Adrenal gland (tissue), 12 donors: ENCODE measurements around the gene EIF3F. TPM values are rescaled to one million over a fixed set of nuclear protein-coding genes. Genes with fewer than 3 reads are reported as not detected.

Experiments used
- DNase-seq, 7 donors: peaks; one replicate each; pipeline ENCODE4 v3.0.0-alpha.2; 2019 to 2020
- H3K27ac ChIP-seq, 5 donors: fragments of 200-600 bp; sonication (generic) in 4 of 5; 1 replicate in 3 of 5; 2 replicates in 2 of 5; pipeline versions ENCODE4 v1.5.1 to v1.8.0; 2016 to 2020; ENCODE audit warnings: mild to moderate bottlenecking in 1 of 5
- H3K27me3 ChIP-seq: fragments of 200-600 bp; 2 replicates; pipeline ENCODE4 v1.8.0; 2021
- H3K36me3 ChIP-seq, 2 donors: fragments of 200-600 bp; replicated peaks in 1 of 2; 1 replicate in 1 of 2; 2 replicates in 1 of 2; pipeline versions ENCODE4 v1.5.1 to v1.8.0; 2018 to 2022
- H3K4me1 ChIP-seq, 2 donors: fragments of 200-600 bp; replicated peaks in 1 of 2; 1 replicate in 1 of 2; 2 replicates in 1 of 2; pipeline versions ENCODE4 v1.5.1 to v1.8.0; 2018 to 2021
- H3K4me3 ChIP-seq, 4 donors: fragments of 200-600 bp; sonication (generic) in 3 of 4; one replicate each; pipeline ENCODE4 v1.5.1; 2016 to 2018
- H3K9me3 ChIP-seq, 3 donors: fragments of 200-600 bp; sonication (generic) in 1 of 3; replicated peaks in 1 of 3; 1 replicate in 2 of 3; 2 replicates in 1 of 3; pipeline versions ENCODE4 v1.5.1 to v1.8.0; 2016 to 2021
- CTCF ChIP-seq, 6 experiments: fragments of 450-650 bp in 4 of 6; fragments of 200-600 bp in 2 of 6; sonication (generic) in 1 of 6; IDR thresholded peaks; 1 replicate in 5 of 6; 2 replicates in 1 of 6; pipeline versions ENCODE4 v1.5.1 to v1.8.0; 2016 to 2021; ENCODE audit warnings: antibody characterized with exemption in 6 of 6, mild to moderate bottlenecking in 2 of 6, moderate library complexity in 1 of 6
- POLR2A ChIP-seq, 2 donors: fragments of 450-650 bp; IDR thresholded peaks; one replicate each; pipeline ENCODE4 v1.6.1; 2017; ENCODE audit warnings: antibody characterized with exemption in 2 of 2, mild to moderate bottlenecking in 2 of 2, moderate library complexity in 1 of 2
- WGBS, 4 donors: extraction: QIAGEN DNeasy Blood & Tissue Kit in 2 of 4; methylation state at CpG; one replicate each; pipeline versions ENCODE4 v1.1.5 to v1.1.7; 2013 to 2017; 5-methylcytosine and 5-hydroxymethylcytosine counted together
- intact Hi-C, 2 donors: fragments of 100-400 bp; cut with DNase I; formaldehyde crosslinking; loops; one replicate each; pipeline versions ENCODE4 v1.14.1 to v1.15.0; 2022 to 2023
- polyA plus RNA-seq, 3 donors: library from polyadenylated mRNA; stranded (reverse); fragments of 200-250 nt in 2 of 3; fragments of 350-450 nt in 1 of 3; fragmentation: Illumina TruSeq in 1 of 3; extraction: RNeasy Lipid Tissue Mini Kit (QIAGEN cat#74804) in 1 of 3; gene quantifications; one replicate each; pipeline ENCODE4 v1.2.3, GENCODE V29; 2013 to 2014
- total RNA-seq, 9 donors: library from RNA; depleted of rRNA in 4 of 9; stranded (reverse); fragments of >200 nt in 4 of 9; fragments of 120-200 nt in 1 of 9; fragmentation: NEBNext Ultra II Directional in 1 of 9; extraction: Animal tissue kit (Norgen Biotek cat#: 25700) in 1 of 9; gene quantifications; one replicate each; pipeline versions ENCODE4 v1.1.0 to v1.2.4, GENCODE V29; 2013 to 2023
- donor health status: healthy with polysubstance abuse.
- donor health status: Bipolar disorder and iron deficiency.
- donor health status: DM: yes; HTN: yes; CAD: no.
- donor health status: DM: no; HTN: no; CAD: no.
- donor health status: DM: no; HTN: no; CAD: no.
- donor health status: DM: yes; HTN: yes; CAD: no.

EIF3F gene
- total and polyA plus RNA-seq, 12 donors: 105 to 366 (median 173) TPM

DNA sequence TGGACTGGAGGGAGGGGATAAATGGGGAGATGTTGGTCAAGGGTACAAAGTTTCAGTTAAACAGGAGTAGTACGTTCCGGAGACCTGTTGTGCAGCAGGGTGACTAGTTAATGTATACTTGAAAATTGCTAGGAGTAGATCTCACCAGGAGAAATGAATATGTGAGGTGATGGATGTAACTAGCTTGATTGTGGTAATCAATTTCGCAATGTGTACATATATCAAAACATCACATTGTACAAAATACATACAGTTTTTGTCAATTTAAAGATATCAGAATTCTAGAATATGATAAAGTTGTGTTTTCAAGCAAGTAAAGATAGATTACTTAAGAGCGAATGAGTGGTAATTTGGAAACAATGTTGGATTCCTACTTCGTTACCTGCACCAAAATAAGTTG is 13.3 kb downstream of the EIF3F start:
- Histone ChIP-seq H3K4me1 (no peaks in the 10 kb centered on the region), H3K27me3 (no peaks in the 10 kb centered on the region), H3K36me3 (peaks cover 0 to 47% of the 10 kb centered on the region in 2 donors), H3K27ac (no peak overlapping the region), H3K9me3 (no peaks in the 10 kb centered on the region), H3K4me3 (no peak overlapping the region)
- WGBS, 4 donors: 75 to 91% (median 81%) methylated on average over 5 of the region's 5 CpGs
- DNase-seq: no peak
- TF ChIP-seq POLR2A (IDR thresholded peaks at IDR 0.05): no peak
- TF ChIP-seq CTCF (IDR thresholded peaks at IDR 0.05): no peak
- intact Hi-C loops: no loop called here

DNA sequence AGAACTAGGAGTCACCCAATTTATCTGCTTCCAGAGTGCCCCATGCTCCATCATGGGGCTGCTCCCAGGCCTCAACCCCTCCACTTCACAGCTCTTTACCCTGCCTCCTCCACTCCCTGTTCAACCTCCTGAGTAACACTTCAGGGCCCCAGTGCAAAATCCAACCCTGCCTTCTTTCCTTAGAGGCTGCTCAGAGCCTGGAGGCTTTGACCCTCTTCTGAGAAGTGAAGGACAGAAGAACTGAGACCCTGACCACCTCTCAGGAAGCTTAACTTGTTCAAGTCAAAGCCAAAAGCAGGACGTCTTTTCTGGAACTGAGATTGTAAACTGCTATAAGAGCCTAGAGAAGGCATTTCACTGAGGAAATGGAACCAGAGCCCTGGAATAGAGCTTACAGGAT is 15.5 kb downstream of the EIF3F start:
- intact Hi-C loops: no loop called here

GRCh38 chr11:8003187-8003586 is 16.1 kb downstream of the EIF3F start:
- no peak overlapping the region for H3K27ac ChIP-seq
- H3K27me3 ChIP-seq: no peaks in the 10 kb centered on the region
- 73 to 88% (median 75%) methylated on average over 7 of the region's 7 CpGs for WGBS, 4 donors
- peak in 1 of 7 donors; percentile 46 for DNase-seq
- TF ChIP-seq POLR2A (IDR thresholded peaks at IDR 0.05): no peak
- TF ChIP-seq CTCF (IDR thresholded peaks at IDR 0.05): no peak
- intact Hi-C loops: no loop called here
- peaks cover 0 to 19% of the 10 kb centered on the region in 2 donors for H3K36me3 ChIP-seq
- no peaks in the 10 kb centered on the region for H3K4me1 ChIP-seq
- no peak overlapping the region for H3K4me3 ChIP-seq
- H3K9me3 ChIP-seq: no peaks in the 10 kb centered on the region

More for the DNA sequence above, 15.5 kb downstream of the EIF3F start:
- TF ChIP-seq POLR2A (IDR thresholded peaks at IDR 0.05) (no peak), CTCF (IDR thresholded peaks at IDR 0.05) (no peak)
- H3K27me3 ChIP-seq: no peaks in the 10 kb centered on the region
- H3K9me3 ChIP-seq: no peaks in the 10 kb centered on the region
- no peak for DNase-seq
- whole genome bisulfite sequencing, 4 donors: 62 to 71% (median 67%) methylated on average over 1 of the region's 1 CpG
- no peak overlapping the region for H3K4me3 ChIP-seq
- H3K36me3 ChIP-seq: peaks cover 0 to 24% of the 10 kb centered on the region in 2 donors
- H3K27ac ChIP-seq: no peak overlapping the region
- no peaks in the 10 kb centered on the region for H3K4me1 ChIP-seq

GRCh38 chr11:8004008-8004407 is 16.9 kb downstream of the EIF3F start:
- Histone ChIP-seq H3K9me3 (no peaks in the 10 kb centered on the region), H3K36me3 (peaks cover 0 to 10% of the 10 kb centered on the region in 2 donors), H3K27ac (no peak overlapping the region), H3K4me1 (no peaks in the 10 kb centered on the region), H3K27me3 (no peaks in the 10 kb centered on the region), H3K4me3 (no peak overlapping the region)
- WGBS, 4 donors: 54 to 87% (median 69%) methylated on average over 2 of the region's 2 CpGs
- TF ChIP-seq POLR2A (IDR thresholded peaks at IDR 0.05): no peak
- TF ChIP-seq CTCF (IDR thresholded peaks at IDR 0.05): no peak
- intact Hi-C loops: no loop called here
- DNase-seq: peak in 1 of 7 donors; percentile 41
